Stimulated activated CD8-positive, alpha-beta memory T cell treated with anti-CD3 and anti-CD28 coated beads, Interleukin-7, amount 100 ng/mL, for 4 hours (primary cell): ENCODE data around the gene ILKAP.

ENCODE experiments used
- DNase-seq, 2 donors: peaks; one replicate each; pipeline ENCODE4 v3.0.0-alpha.2; 2020; ENCODE audit warnings: low read depth in 2 of 2

ILKAP gene

GRCh38 chr2:238152771-238153688, 50.5 kb downstream of the ILKAP start:
- no peak for DNase-seq

- DNase-seq = no peak
These were observed 51.8 kb downstream of the ILKAP start for GRCh38 chr2:238151628-238152235.

GRCh38 chr2:238151205-238151604, 52.3 kb downstream of the ILKAP start:
- no peak for DNase-seq

- no peak for DNase-seq
These were observed 52.8 kb downstream of the ILKAP start for GRCh38 chr2:238150686-238151085.

GRCh38 chr2:238149841-238150572, 53.5 kb downstream of the ILKAP start:
- DNase-seq = no peak

- DNase-seq = no peak
These were observed 54.5 kb downstream of the ILKAP start for GRCh38 chr2:238148981-238149380.

GRCh38 chr2:238146884-238147544, 56.5 kb downstream of the ILKAP start:
- DNase-seq = no peak

GRCh38 chr2:238145851-238146250, 57.6 kb downstream of the ILKAP start:
- DNase-seq = no peak

GRCh38 chr2:238145046-238145445, 58.4 kb downstream of the ILKAP start:
- no peak for DNase-seq

- no peak for DNase-seq
These were observed 59.2 kb downstream of the ILKAP start for GRCh38 chr2:238144262-238144661.

- DNase-seq = no peak
These were observed 60.1 kb downstream of the ILKAP start for GRCh38 chr2:238143239-238143951.

- DNase-seq = no peak
These were observed 60.9 kb downstream of the ILKAP start for GRCh38 chr2:238142382-238143205.

- DNase-seq = no peak
These were observed 61.8 kb downstream of the ILKAP start for GRCh38 chr2:238141541-238142318.

GRCh38 chr2:238140721-238141540, 62.6 kb downstream of the ILKAP start:
- no peak for DNase-seq

GRCh38 chr2:238140040-238140439, 63.5 kb downstream of the ILKAP start:
- DNase-seq = no peak

GRCh38 chr2:238139196-238140039, 64.1 kb downstream of the ILKAP start:
- no peak for DNase-seq

- DNase-seq = no peak
These were observed 64.9 kb downstream of the ILKAP start, which contains the start of gene KLHL30 for GRCh38 chr2:238138331-238139195. Gene KLHL30, plus strand, starts transcription at chr2:238138668. Its CDS starts 2,087 bp downstream, at chr2:238140755.
